HUDEP-2 (cell line): ENCODE results near the gene STX2.
"Not testable (repeated sequence)": the region's sequence is repeated elsewhere in the genome, so short reads cannot be mapped to it uniquely, and the experiment has no call there.

ENCODE experiments used
- DNase-seq, 76 experiments: peaks; one replicate each; lab custom pipeline; 2025; ENCODE audit not compliant: unreplicated experiment in 76 of 76; lab: John Stamatoyannopoulos, UW

Gene STX2

DNA sequence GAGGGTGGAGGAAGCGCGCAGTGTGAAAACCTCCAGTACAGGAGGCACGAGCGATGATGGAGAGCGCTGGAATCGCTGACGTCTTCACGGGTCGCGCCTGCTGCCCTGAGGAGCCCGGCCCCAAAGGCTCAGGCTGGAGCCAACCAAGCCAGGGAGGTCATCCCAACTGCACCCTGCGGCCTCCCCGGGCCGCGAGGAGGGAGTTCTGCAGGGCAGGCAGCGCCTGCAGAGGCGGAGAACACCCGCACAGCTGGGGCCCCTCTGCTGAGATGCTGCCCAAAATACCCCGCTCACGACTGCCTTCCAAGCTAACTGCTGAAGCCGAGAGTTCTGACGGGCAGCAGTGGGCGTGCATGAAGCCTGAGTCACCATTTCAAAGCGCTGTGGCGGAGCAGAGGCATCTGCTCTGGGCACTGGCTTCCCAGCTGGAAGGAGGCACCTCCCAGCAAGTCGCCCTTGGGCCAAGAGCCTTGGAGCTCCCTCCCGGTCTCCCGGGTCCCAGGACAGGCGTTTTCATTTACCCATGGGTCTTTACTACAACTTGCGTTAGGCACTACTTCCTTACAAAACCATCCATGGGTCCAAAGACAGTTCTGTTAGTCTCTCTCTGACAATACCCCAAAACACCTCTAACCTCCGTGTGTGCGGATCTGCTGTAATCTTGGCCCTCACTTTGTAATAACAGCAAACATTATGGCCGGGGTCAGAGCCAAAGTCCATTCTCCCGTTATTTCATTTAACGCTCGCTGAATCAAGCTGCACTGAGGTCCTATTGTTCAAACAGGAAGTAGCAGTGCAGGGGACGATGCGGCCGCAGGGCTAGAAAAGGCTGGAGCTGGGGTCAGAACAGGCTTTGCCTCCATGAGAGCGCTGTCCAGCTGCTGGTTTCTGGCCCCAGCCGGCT is 62.8 kb downstream of the STX2 start:
- DNase-seq = peak in 5 of 76 experiments; percentile 1 to 16 (median 4)

DNA sequence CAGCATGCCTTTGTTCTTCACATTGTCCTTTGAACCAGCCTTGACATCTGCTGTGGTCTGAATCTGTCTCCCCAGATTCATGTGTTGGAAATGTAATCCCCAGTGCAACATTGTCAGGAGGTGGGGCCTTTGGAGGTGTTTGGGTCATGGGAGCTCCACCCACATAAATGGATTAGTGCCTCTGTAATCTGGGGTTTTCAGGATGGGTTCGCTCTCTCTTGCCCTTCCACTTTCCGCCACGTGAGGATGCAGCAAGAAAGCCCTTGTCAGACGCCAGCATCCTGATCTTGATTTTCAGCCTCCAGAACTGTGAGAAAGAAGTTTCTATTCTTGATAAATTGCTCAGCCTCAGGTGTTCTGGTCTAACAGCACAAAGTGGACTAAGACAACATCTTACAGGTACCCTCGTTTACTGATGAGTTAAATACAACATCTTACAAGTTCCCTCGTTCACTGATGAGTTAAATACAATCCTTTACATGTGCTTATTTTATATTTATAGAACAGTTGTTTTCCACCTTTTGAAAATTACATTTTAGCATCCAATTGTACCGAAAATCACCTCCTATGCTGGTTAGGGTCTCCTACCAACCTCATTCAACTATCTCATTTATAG is 68.5 kb downstream of the STX2 start:
- no peak for DNase-seq

DNA sequence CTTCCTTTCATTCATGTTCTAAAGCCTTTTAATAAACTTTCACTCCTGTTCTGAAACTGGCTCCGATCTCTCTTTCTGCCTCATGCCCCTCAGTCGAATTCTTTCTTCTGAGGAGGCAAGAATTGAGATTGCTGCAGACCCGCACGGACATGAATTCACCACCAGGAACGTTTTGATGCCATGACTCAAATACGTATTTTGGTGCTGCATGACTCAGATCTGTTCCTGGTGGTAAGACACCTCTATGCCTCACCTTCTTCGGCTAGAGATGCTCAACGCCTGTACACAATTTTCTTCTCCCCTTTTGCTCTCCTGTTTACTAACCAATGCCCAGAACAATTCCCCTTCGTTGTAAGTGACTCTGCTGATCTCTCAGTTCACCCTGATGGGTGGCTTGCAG is 70.9 kb downstream of the STX2 start:
- no peak for DNase-seq

DNA sequence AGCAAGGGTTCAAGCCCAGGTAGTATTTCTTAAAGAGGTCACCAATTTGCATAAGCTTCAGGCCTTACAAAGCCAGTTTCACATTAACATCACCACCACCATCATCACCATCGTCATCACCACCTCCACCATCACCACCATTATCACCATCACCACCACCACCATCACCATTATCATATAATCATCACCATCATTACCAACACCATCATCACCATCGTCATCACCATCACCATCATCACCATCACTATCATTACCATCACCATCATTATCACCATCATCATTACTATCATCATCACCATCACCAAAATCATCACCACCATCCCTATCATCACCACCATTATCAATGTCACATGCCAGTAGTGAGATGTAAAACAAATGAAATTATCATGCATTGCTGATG is 72.6 kb downstream of the STX2 start:
- DNase-seq = no peak

DNA sequence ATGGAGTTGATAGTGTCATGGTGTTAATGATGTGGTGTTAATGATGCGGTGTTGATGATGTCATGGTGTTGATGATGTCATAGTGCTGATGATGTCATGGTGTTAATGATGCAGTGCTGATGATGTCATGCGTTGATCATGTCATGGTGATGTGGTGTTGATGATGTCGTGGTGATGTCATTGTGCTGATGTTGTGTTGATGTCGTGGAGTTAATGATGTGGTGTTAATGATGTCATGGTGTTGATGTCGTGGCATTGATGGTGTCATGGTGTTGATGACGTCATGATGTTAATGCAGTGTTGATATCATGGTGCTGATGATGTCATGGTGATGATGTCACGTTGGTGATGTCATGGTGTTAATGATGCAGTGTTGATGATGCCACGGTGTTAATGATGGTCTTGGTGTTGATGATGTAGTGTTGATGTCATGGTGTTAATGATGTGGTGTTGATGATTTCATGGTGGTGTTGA is 73.8 kb downstream of the STX2 start:
- DNase-seq = no peak

DNA sequence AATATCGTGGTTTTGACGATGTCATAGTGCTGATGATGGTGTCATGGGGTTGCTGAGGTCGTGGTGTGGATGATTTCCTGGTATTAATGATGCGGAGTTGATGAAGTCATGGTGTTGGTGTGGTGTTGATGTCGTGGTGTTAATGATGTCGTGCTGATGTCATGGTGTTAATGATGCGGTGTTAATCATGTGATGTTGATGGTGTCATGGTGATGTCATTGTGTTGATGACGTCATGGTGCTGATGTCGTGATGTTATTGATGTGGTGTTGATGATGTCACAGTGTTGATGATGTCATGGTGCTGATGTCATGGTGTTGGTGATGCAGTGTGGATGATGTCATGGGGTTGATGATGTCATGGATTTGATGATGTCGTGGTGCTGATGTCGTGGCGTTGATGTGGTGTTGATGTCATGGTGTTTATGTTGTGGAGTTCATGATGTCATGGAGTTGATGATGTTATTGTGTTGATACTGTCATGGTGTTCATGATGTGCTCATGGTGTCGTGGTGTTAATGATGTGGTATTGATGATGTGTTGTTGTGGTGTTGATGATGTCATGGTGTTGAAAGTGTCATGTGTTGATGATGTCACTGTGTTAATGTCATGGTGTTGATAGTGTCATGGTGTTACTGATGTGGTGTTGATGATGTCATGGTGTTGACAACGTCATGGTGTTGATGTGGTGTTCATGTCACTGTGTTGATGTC is 74.4 kb downstream of the STX2 start:
- peak in 5 of 76 experiments; percentile 3 to 23 (median 9) for DNase-seq

DNA sequence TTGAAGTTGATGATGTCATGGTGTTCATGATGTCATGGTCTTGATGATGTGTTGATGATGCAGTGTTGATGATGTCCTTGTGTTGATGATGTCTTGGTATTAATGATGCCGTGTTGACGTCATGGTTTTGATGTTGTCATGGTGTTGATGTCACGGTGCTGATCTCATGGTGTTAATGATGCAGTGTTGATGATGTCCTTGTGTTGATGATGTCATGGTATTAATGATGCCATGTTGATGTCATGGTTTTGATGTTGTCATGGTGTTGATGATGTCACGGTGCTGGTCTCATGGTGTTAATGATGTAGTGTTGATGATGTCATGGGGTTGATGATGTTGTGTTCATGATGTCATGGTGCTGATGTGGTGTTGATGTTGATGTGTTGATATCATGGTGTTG is 75.0 kb downstream of the STX2 start:
- DNase-seq = peak in 1 of 76 experiments; percentile 7

DNA sequence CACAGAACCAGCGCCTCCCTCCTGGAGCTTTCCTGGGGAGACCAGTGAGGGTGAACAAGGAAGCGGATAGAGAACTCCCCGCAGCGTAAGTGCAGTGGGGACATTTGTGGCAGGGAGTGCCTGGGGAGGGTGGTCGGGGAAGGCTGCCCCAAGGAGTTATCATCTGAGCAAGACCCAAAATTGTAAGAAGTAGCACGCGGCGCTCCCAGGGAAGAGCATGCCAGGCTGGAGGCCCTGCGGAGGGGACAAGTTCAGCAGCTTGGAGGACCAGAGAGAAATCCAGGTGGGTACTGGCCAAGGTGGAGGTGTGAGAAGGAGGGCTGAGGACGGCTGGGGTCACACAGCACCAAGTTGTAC is 76.8 kb downstream of the STX2 start:
- no peak for DNase-seq

DNA sequence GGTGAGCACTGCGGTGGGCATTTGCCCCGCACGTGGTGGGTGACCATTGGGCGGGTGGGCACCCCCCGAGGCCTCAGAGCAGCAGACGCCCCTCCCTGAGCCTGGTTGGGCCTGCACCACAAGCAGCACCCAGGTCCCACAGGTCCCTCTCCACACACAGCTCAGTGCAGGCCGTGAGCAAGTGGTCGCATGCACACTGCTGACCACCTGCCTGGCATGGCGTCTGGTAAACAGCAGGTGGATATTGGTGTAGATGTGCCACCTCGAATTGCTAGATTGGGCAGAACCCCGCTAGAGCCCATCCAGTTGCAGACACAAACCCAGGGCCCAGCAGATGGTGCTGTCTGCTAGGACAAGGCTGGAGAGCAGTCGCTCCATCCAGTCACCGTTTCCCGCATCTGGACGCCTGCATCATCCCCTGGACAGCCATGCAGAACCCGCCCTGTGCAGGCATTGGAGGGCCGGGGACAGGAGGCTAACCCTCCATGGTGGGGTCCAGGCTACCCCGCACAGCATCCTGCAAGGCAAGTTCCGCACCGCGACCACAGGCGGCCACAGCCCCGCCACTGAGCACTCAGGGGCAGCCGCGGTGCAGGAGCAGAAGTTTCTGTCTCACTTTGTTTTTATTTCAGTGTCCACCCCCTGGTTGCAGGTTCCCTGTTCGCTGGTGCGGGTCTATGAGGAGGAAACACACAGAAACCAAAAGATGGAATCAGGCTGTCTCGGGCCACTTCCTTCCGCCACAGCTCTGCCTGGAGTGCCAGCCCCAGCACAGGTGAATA is 77.3 kb downstream of the STX2 start:
- peak in 37 of 76 experiments; percentile 3 to 52 (median 24) for DNase-seq

DNA sequence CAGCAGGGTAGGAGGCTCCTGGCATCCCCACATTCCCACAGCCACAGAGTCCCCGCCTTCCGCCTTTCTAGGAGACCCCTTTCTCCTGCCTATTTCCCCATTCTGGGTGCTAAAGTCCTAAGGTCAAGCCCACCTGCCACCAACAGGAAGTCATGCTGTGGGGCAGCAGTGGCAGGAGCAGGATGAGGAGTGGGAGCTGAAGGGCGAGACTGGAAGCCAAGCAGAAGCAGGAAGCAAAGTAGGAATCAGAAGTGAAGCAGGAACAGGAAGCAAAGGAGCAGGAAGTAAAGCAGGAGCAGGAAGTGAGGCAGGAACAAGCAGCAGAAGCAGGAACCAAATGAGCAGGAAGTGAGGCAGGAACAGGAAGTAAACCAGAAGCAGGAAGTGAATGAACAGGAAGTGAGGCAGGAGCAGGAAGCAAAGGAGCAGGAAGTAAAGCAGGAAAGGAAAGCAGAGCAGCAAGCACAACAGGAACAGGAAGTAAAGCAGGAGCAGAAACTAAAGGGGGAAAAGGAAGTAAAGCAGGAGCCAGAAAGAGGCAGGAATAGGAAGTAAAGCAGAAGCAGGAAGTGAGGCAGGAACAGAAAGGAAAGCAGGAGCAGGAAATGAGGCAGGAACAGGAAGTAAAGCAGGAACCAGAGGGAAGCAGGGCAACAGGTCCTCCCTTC is 84.7 kb downstream of the STX2 start:
- no peak for DNase-seq

DNA sequence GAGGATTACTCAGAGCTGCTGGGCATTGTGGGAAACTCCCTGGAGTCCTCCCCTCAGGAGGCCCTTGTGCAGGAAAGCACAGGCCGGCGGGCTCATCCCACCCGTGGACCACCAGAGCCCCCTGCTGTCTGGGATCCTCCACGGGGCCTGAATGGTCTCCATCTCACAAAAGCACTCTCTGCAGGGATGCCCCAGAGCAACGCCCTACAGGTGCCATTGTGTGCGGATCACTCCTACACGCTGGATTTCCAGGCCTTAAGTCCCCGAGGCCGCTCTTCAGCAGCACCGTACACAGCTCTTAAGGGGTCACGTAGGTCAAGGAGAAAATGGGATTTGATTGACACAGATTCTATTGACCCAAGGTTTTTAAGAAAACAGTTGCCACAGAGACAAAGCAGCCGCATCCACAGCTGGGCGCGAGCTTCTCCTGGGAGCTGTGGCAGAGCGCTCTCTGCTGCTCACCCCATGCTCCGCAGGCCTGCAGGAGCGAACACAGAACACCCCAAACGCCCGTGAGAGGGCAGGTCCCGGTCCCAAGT is 86.3 kb downstream of the STX2 start:
- DNase-seq = no peak

DNA sequence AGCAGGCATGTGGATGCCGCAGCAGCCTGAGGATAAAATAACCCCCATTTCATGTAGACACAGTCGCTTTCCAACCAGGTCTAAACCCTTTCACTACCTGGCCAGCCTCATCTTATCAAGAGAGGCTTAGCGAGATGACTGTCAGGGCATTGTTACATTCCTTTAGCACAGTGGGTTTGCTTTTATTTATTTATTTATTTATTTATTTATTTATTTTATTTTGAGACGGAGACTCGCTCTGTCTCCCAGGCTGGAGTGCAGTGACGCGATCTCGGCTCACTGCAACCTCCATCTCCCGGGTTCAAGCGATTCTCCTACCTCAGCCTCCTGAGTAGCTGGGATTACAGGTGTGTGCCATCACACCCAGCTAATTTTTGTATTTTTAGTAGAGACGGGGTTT is 87.0 kb downstream of the STX2 start:
- DNase-seq = not testable (repeated sequence)

DNA sequence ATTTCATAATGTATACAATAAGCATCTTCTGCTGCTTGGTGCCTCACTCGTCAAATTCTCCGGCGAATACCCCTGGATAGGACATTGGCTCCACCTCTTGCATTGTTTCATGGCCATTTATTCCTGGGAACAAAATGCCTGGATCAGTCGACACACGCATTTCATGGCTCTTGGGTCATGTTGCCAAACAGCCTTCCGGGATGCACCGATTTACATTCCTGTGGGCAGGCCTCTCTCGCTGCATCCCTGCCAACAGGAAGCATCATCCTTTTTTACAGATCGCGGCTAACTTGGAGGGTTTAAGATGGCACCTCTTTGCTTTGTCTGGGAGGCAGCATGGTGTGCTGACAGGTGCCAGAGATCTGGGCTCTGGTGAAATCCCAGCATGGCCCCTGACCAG is 90.3 kb downstream of the STX2 start:
- no peak for DNase-seq

DNA sequence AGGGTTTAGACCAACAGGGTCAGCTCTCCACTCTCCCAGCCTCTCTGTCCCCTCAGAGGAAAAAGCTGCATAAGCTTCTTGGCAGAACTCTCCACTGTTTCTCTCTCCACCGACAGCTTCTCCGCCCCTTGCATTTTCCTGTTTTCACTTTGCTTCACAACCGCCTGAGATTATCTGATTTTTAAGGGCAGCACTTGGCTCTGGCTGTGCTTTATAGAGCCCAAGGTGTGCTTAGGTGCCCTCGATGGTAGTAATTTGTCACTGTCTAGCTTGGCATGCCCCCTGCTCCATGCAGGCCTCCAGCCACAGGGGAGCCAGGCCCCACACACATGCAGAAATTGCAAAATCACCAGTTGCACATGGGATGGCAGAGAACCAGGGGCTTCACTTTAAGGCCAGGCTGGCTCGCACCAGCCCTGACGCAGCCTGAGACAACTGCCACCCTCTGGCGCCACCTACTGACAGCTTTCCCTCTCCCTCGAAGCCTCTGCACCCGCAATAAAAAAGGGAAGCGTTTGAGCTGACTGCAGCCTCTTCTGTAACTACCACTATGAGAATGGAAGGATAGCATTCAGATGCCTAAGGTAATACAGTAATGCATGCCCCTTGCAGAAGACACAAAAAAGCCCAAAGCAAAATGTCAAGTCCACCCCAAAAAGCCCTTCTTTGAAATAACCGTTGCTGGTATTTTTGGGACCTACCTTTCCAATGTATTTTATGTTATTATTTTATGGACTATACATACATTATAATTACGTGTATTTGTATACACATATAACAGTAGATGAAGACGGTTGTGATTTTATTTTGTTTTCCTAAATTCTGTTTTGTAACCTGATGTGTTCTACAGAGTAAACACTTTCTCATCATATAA is 90.9 kb downstream of the STX2 start:
- peak in 64 of 76 experiments; percentile 2 to 81 (median 46) for DNase-seq

DNA sequence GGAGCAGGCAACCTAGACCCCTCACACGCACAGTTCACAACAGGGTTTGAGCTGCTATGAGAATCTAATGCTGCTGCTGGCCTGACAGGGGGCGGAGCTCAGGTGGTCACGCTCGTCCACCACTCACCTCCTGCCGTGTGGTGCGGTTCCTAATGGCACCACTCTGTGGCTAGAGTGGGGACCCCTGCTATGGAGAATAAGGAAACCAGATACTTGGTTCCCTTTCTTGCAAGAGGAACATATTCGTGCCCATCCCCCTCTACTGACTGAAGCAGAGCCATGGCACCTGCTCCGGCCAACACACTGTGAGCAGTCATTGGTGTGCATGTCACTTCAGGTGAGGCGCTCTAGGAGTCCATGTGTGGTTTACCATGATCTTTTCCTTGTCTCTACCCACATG is 92.5 kb downstream of the STX2 start:
- DNase-seq = no peak

DNA sequence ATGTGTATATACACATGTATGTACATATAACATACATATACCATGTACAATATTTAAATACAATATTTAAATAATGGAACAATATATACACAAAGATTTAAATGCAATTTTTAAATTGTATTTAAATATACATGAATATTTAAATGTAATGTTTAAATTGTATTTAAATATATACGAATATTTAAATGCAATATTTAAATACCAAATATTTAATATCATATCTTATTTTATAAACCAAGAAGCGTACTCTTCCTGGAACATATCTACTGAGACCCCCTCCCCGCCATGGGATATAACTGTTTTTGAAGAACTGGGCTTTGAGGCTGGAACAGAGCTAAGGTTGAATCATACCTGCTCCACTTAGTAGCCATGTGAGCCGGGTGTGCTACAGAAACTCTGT is 93.1 kb downstream of the STX2 start:
- DNase-seq = no peak

DNA sequence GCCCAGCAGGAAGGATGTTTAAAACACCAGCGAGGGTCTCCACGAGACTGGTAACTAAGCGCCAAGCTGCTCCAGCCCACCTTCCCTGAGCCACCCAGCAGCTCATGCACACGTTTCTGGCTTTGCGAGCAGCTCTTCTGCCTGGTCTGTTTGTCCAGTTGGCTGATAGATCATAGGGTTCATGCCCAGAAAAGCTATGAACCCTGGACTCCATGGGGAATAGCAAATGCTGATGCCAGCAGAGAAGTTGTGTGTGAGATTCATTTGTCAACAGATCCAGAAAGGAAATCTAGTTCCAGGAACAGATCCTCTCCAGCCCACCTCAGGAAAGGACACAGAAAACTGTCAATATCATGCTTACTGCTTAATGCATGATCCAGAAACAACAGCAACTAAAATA is 94.8 kb downstream of the STX2 start:
- DNase-seq = no peak

DNA sequence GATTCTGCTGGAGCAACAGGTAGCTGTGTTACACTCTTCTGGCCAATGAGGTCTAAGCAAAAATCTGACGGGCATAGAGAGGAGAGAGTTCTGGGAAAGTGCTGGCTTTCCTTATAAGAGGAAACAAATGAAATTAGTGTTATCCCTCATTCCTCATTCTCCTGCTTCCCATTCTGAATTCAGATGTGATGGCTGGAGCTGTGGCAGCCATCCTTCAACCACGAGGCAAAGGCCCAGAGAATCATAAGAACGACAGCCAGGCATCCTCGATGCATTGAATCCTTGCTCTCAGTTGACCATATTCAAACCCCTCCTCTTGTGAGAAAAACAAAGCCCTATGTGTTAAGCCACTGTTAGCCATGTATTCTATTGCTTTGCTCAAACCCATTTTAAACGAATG is 95.4 kb downstream of the STX2 start:
- DNase-seq = no peak

DNA sequence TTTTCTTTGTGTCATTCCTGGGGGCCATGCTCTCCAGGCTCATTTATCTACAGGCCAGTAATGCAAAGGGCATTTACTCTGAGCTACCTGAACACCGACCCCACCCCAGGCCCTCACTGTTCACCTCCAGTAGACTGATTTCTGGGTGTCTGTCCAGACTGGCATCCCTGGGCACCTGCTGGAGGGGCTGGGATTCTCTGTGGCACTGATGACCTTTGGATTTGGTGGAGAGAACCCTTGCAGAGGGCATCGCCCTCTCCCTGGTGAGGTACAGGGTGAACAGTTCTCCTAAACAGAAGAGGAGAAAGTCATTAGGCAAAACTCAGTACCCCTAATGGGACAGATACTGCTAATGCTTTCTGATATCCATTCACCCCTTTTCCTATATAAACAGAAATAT is 95.9 kb downstream of the STX2 start:
- DNase-seq = no peak
